Activated CD8-positive, alpha-beta memory T cell treated with anti-CD3 and anti-CD28 coated beads for 48 hours (primary cell): Measurements from ENCODE around the gene TMPRSS13.
A peak's percentile ranks its signal among the peaks of the same experiment; 100 is the strongest.
"Not testable (repeated sequence)": the region's sequence is repeated elsewhere in the genome, so short reads cannot be mapped to it uniquely, and the experiment has no call there.

Experiments used
- DNase-seq, 3 experiments: peaks; one replicate each; pipeline ENCODE4 v3.0.0-alpha.2; 2020; ENCODE audit warnings: low read depth in 2 of 3, low spot score in 2 of 3

Gene TMPRSS13

DNA sequence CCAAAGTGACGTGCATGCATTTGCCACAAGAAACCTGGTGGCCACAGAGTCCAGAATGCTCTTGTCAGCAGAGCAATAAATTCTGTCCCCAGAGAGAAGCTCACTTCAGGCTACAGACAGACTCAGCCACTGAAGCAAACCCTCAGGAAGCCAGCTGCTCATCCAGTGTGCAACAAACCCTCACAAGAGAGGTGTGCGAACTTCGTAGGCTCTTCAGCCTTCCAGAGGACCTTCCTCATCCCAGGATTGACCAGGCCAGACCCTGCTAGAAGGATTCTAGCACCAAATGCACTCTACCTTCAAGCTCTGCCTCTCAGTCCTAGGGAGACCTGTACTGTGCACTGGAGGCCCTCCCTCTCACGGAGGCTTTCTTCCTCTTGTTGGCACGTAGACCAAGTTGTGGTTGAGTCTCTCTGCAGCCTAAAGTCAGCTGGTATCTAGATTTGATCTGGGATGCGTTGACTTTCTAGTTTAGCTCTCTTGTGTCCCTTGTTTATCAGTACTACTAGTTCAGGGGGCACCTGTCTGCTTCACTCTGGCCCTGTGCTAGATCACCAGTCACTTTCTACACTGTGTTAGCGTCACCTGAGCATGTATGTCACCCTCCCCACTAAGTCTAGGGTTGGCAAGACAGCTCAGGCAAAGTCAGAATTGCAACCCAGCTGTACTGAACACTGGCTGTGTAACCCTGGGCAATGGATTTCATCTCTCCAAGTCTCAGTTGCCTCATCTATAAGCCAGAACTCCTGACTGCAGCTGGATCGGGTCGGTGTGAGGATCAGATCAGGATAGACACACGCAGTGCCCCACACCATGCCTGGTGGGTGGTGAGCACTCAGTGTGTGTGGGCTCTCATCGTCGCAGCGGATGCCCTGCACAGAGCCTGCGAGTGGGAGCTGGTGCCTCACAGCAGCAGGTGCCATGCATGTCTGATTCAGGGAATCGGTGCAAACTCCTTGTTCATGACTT lies 22.1 kb upstream of the TMPRSS13 start:
- DNase-seq, result no peak

DNA sequence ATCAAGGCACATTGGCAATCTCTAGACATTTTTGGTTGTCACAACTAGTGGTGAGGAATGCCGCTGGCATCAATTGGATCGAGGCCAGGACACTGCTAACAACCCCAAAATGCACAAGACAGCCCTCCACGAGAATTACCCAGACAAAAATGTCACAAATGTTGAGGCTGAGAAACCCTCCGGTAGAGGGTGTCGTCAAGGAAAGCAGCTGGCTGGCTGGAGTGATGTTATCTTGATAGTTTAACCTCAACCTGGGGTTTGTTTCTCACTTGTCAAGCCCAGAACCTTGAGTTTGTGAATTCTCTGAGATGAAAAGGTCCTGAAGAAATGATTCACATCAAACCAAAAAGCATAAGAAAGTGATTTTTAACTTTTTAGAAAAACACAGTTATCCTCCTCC lies 21.1 kb upstream of the TMPRSS13 start:
- DNase-seq, result no peak

DNA sequence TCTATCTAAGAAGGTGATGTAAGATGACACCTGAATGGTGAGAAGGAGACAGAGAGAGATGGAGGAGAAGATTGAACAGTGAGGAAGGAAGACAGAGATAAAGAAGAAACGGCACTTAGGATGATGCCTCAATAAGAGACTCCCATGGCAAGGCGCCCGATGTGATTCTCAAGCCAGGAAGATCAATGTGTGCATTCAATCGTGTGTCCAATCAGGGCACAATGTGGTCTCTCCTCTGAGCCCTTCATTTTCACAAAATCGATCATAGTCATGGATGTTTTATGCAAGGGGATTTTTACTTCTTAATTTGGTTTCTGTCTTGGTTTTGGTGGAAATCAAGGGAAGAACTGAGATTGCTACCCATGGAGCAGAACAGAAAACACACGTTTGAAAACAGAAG lies 19.9 kb upstream of the TMPRSS13 start:
- DNase-seq, result no peak

DNA sequence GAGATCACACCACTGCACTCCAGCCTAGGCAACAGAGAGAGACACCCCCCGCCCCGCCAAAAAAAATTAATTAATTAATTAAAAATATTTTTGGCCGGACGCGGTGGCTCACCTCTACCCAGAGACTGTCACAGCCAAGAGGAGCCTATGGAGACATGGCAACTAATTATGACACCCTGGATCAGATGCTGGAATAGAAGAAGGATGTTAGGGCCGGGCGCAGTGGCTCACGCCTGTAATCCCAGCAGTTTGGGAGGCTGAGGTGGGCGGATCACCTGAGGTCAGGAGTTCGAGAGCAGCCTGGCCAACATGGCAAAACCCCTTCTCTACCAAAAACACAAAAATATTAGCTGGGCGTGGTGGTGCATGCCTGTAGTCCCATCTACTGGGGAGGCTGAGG lies 19.3 kb upstream of the TMPRSS13 start:
- DNase-seq, result not testable (repeated sequence)

DNA sequence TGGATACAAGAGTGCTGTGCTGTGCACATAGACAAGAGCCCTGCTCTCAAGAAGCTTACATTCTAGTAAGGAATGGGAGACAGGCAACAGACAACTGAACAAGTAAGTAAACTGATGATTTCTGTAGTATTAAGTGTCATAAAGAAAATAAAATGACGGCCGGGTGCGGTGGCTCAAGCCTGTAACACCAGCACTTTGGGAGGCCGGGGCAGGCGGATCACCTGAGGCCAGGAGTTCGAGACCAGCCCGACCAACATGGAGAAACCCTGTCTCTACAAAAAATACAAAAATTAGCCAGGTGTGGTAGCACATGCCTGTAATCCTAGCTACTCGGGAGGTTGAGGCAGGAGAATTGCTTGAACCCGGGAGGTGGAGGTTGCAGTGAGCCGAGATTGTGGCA lies 18.5 kb upstream of the TMPRSS13 start:
- not testable (repeated sequence) for DNase-seq

DNA sequence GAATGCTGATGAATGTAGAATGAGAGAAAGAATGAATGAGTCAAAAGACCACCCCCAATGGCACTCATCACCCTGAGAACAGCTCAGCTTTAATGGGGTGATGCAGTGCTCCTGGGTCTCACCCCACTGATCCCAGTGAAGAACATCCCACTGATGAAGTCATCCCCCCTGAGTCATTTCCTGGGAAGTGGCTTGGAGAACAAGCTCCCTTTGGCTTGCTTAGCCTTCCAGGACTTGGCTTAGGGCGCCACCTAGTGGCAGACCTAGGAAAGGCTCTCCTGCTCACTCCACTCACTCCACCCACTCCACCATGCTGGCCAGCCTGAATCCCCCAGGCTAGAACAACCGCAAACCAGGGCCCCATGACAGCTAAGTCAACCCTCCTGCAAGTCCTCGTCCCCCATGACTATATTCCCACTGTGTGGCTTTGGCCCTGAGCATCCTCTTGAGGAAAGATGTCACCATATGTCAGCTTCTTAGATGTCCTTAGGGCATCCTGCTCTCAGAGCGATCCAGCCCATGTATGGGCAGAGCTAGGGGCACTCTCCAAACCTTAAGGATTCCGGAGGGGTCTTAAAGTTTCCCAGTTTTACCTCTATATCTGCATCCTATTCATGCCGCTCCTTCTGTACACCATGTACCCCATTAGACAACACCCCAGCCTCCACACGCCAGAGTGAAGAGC lies 17.8 kb upstream of the TMPRSS13 start:
- DNase-seq, result peak; percentile 58 to 87 (median 86)

DNA sequence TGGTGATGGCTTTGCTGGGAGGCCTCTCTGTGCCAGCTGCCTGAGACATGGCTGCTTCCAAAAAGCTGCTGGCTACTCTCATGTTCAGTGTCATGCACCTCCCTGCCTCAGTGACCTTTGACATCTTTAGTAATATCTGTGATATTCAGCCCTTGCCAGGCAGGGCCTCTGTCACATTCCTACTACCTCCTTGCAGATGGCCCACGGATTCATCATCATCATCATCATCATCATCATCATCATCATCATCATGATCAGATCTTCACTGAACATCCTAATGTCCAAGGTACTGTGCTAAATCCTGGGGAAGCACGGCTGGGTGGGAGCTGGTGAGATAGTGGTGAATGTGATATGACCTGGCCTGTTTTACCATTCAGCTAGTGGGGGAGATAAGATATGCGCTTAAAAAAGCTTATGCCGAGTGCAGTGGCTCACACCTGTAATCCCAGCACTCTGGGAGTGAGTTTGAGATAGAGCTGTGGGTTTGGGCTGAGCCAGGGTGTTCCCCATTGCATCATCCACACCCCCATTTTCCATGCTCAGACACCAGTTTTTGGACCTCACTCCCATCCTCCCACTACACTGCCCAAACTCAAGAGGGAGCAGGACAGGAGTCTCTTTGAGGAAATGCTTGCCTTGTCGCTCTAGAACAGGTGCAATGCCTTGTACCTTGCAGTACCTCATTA lies 17.1 kb upstream of the TMPRSS13 start:
- no peak for DNase-seq

DNA sequence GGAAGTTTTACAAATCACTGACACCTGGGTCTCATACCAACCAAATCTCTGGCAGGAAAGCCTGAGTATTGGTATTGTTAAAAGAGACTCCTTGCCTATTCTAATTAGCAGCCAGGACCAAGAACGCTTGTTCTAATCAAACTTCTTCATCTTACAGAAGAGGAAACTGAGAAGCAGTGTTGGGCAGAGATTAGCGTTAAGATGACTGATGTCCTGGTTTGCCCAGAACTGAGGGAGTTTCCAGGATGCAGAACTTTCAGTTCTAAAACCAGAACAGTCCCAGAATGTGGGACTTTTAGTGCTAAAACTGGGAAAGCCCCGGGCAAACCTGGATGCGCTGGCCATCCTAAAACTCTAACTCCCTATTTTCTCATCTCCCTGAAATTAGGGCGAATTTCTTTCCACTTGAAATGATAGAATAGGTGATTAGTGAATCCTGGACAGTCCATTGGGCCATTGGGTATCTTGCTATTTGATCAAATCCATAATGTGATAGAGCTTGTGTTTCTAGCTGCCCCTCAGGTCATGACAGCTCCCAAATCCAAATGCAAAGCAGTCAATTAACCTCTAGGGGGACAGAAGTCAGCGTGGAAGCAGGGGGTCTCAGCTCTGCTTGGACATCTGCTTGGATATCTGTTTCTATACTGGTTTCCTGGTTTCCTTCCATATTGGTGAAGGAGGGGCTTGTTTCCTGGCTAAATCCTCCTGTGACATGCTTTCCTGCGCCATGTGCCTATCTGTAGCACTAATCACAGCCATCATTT lies 16.0 kb upstream of the TMPRSS13 start:
- no peak for DNase-seq

- DNase-seq, result no peak
Measured at GRCh38 chr11:117944554-117944953, 15.4 kb upstream of the TMPRSS13 start.

GRCh38 chr11:117941976-117942654 lies 12.9 kb upstream of the TMPRSS13 start:
- DNase-seq, result no peak

- no peak for DNase-seq
Measured at GRCh38 chr11:117941163-117941707, 12.0 kb upstream of the TMPRSS13 start.

DNA sequence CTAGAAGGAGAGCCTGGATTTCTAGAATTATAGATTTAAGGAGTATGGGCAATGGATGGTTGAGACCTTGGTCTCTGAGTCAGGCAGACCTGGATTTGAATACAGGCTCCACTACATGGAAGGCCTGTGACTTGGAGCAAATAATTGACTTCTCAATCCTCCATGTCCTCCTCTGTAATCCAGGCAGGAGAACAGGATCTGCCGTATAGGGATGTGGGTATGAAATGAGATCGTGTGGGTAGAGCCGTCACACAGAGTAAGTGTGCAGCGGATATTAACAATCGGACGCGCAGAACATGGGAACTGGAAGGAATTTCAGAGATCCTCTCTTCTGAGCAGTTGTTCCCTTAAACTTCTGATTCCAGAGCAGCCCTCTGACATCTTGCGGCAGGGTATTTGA lies 11.5 kb upstream of the TMPRSS13 start:
- no peak for DNase-seq

DNA sequence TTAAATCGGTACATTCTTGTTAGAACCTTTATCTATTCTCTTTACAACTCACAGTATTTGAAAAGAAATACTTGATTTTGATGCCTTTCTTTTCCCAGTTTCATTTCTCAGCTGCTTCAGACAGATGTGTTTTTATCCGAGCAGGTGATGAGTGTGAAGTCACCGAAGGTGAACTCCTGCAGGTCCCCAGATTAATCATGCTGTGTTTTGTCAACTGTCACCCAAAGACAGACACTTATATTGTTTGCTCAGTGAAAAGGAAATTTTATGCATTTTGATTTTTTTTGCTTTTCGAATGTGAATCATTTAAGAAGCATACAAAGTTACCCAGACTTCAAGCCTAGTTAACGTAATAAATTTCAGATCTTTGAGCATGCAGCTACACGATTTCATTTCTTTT lies 7.8 kb upstream of the TMPRSS13 start:
- DNase-seq, result no peak

GRCh38 chr11:117934526-117935307 lies 5.5 kb upstream of the TMPRSS13 start:
- no peak for DNase-seq

GRCh38 chr11:117933930-117934329 lies 4.7 kb upstream of the TMPRSS13 start:
- no peak for DNase-seq

DNA sequence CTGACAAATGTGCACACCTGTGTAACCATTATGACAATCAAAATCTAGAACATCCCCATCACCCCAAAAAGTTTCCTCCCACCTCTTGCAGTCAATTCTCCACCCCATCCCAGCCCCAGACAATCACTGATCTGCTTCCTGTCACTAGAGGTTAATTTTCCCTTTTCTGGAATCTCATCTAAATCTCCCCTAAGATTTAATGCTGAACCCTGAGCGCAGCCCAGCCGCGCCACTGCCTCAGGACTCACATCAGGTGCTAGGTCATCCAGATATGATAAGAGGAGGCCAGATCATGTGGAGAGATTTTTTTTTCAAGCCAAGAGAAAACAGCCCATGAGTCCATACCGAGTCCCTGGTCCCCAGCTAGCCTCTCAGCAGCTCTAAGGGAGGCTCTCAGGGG lies 4.3 kb upstream of the TMPRSS13 start:
- no peak for DNase-seq

GRCh38 chr11:117932947-117933346 lies 3.7 kb upstream of the TMPRSS13 start:
- no peak for DNase-seq

DNA sequence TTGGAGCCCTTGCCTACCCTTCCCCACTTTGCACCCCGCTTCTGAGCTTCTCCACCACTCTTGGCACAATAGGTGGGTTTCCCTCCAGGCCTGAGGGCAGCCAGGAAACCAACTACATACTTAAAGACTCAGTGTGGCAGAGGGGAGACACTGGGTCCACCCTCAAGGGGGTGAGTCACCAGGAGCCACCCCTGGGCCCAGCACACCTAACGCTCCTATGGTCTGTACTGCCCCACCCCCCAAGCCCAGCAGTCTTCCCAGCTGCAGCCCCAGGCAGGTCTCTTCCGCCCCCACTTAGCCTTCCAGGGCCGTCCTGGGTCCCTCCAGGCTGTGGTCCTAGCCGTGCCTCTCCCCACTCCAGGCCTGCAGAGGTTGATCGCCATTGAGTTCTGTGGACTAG lies 3.2 kb upstream of the TMPRSS13 start:
- no peak for DNase-seq

- no peak for DNase-seq
Measured at GRCh38 chr11:117931971-117932370, 2.8 kb upstream of the TMPRSS13 start.
